ENCODE measurements around the gene ARHGAP24.

ARHGAP24 gene

DNA sequence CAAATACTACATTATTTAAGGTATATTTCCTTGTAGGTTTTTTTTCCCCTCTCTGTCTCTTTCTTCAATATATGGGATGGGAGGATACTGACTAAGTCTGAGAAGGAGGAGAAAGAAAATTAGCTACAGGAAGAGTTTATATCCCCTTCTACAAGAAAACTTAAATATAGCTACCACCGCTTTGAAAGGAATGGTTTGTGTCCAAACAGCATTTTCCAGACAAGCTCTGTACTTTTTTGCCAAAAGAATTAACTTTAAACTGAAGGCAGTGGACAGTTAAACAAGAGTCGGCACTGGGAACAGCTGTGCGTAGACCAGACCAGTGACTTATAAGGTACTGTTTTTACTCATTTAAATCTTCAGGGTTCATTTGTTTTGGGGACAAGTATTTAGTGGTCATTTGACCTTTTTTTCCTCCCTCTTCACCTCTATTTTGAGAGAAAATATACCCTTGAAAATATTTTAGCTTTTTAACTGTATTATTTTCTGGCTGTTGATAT, 303.7 kb downstream of the ARHGAP24 start:
- no peak for DNase-seq (ENCODE audit: low read depth)

DNA sequence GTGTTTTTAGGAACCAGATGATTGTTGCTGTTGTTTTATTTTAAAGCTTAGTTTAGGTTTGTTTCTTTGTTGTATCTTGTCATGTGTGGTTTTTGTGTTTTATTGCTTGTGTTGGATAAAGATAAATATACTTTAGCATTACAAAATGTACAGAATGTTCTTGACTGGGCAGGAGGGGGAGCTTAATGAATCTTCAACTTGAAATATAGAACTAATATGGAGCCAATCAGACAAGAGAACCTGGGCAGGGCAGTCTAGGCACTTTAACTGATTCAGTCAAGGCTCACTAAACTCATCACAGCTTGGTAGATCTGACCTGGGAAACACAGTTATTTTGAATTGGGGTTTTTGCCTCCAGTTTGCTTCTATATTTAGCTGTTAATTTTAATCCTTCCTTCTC, 304.2 kb downstream of the ARHGAP24 start:
- DNase-seq (ENCODE audit: low read depth) = peak; percentile 63

DNA sequence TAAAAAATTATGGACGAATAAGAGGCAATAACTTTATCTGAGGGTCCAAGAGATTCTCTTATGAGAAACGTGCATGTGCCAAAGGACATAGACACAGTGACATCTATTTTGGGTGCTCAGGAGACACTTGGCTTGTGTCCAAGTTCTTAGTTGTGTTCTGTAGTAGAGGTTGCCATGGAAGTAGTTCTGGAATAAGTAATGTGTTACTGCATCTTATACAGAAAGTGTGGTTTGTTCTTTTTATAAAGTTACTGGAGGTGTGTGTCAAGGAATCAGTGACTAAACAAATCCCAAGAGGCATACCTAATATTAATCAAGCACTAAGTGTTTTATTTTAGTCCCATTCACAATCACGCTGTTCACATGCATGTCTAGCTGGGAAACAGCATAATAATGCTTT, 305.7 kb downstream of the ARHGAP24 start:
- DNase-seq (ENCODE audit: low read depth) = no peak

DNA sequence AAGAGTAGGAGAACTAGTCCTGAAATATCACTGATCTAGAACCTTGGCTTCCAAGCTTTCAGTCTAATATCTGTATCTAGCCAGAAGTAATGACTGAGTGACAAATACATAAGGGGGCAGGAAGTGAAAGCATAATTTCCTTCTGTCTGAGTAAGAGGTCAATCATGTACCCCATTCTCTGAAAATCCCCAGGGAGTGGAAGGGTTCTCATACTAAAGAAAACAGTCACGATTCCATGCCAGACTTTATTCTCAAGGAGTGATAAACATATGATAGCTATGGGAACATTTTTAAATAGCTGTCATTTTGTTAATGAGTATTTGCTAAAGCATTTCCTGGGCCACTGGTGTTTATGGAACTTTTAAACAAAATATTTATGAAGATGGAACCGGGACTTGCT, 308.5 kb downstream of the ARHGAP24 start:
- peak; percentile 70 for DNase-seq (ENCODE audit: low read depth)

DNA sequence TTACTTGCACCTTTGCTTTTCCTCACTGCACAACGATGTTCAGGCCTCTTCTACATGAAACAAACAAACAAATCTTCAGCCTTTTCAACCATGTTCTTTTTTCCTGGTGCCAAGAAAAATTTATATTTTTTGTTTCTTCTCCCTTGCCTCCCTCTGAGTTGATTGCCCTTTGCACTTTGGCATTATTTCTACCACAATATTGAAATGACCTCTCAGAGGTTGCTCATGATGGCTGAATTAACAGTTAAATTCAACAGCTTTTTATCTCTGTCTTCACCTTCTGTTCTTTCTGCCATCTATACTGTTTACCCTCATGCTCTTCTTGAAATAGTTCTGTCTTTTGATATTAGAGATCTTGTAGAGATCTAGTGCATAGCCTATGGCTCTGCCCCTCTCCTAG, 308.9 kb downstream of the ARHGAP24 start:
- DNase-seq (ENCODE audit: low read depth) = no peak

DNA sequence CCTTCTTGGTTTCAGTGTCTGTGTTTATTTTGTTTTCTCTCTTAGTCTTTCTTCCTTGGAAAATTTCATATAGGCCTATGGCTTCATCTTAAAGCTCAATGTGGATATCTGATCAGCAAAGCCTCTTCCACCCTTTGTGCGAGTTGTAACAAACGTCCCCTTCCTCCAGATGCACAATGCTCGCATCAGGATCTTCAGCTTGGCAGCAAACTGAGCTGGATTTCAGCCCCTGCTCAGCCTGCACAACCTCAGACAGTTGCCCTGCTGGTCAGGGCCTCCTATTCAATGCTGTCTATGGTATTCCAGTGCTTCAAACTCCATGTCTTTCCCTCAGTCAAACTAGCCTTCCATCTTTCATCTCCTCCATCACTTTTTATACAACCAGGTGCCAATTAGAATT, 309.4 kb downstream of the ARHGAP24 start:
- DNase-seq (ENCODE audit: low read depth) = no peak

DNA sequence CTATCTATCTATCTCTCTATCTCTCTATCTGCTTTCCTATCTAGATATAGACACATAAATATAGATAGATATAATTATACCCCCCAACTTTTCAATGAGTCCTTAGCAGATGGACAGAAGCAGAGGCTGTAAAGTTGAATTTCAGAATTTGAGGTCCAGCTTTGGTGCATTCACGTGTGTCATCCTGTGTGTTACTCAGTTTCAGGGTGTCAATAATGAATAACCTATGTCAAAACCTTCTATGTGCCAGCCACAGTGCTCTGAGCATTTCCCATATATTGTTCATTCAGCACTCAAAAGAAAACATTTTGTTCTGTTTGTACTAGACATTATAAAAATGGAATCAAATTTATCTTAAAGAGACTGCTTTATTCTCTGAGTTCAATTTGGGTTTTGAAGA, 310.0 kb downstream of the ARHGAP24 start:
- DNase-seq (ENCODE audit: low read depth) = no peak

DNA sequence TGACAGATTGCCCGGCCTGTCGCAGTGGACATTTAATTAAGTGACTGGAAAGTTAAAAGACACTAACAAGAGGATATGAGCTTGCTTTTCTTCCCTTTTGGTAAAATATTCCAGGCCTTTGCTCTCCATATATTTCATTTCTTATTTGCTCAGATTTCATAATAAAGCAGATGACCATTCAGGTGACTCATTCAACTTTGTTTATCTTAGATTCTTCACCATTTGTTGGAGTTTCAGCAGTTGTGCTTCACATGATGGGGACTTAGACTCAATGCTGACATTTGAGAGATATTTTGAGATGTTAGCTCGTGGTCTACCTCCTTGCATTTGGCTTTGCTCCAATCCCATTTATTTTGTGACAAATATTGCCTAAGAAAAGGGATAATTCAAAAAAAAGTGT, 312.2 kb downstream of the ARHGAP24 start:
- peak; percentile 62 for DNase-seq (ENCODE audit: low read depth)

DNA sequence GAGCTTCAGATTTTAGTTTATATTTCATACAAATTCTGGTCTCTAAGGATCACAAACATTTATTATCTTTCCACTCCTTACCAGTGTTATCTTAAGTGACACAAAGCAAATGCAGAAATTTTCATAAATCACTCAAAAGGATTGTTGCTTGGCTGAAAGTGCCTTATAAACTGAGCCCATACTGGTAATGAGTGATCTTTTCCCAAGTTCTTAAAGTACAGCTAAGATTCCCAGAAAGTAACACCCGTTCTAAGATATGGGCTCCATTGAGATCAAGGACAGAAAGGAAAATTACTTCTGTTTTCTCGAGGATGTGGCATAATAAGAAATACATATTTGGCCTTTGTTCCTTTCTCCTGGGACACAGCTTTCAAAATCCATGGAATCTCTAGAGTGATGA, 313.7 kb downstream of the ARHGAP24 start:
- no peak for DNase-seq (ENCODE audit: low read depth)

DNA sequence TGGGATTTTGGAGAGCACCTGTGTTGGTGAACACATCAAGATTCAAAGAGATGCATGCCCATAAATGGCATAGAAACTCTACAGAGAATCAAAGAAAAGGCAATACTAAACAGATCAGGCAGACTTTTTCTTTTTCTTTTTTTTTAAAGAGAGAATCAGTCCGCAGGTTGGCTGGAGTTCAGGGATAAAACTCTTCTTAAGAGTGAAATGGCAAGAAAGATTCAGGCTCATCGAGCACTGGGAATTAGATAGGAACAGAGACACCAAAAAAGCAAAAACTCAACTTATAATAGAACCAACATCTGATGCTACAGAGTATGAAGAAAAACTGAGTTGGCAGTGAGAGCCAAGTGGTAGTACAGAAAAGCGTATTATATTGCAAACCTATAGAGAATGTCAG, 314.3 kb downstream of the ARHGAP24 start:
- no peak for DNase-seq (ENCODE audit: low read depth)

DNA sequence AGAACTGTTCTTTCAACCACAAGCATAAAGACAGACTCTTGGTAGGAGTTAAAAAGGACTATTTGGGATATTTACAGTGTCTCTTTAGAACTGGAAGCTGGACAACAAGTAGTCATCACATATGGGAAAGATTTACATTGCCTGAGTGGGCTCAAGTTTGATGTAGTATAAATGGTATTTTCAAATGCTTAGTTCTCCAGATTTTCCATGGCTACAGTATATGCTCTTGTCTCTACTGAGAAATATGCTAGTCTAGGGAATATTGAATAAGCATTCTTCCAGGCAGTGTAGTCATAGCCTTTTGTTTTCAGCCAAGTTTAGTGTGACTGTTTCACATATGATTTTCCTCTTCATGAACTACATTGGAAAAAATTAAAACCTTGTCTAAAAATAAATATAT, 315.6 kb downstream of the ARHGAP24 start:
- DNase-seq (ENCODE audit: low read depth) = peak; percentile 76

DNA sequence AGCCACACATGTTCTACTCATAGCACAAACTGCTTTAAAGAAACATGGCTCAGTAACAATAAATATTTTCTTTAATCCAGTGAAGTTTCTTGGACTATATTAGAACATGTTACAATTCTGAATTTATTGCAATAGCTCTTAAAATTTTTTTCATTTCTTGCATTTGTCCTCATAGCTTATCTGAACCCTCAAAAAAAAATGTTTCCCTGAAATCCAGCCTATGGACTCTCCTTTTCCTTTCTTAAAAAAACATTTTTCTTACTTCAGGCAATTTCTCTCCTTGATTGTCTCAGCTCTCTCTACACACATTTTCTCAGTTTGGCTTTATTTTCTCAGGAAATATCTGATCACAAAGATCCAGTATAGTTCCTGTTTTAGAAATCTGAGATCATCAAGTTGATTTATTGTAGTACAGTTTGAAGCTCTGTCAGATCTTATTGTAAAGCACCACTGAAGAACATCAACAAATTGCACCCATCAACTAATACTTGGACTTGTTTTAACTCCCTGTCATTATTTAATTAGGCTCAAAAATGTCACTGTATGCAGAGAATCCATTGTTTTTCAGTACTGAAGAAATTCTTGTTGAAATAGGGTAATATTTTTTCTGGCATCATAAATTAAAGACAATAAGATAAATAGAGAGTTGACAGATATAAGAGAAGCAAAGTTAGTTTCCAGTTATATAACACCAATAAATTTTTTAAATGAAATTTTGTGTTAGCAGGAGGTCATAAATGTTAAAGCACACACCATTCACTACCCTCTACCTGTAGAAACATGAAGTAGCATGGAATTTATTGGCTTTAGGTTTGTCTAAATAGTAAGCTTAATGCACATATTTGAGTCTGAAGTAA, 317.7 kb downstream of the ARHGAP24 start:
- DNase-seq (ENCODE audit: low read depth) = no peak

DNA sequence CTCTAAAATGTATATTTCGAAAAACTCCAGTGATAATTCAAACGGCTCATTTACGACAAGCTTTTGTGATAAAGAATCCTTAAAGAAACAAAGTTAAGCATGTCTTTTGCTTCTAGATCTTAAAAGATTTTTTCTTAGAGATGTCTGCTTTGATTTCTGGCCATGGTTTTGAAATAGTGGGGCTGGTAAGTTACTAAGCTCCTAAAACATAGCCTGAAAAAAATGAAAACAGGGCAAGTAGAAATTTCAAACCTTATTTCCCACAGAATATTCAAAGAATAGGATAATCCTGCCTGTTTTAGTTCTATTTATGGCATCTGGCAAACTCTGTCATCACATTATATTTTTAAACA, 318.3 kb downstream of the ARHGAP24 start:
- DNase-seq (ENCODE audit: low read depth) = no peak

DNA sequence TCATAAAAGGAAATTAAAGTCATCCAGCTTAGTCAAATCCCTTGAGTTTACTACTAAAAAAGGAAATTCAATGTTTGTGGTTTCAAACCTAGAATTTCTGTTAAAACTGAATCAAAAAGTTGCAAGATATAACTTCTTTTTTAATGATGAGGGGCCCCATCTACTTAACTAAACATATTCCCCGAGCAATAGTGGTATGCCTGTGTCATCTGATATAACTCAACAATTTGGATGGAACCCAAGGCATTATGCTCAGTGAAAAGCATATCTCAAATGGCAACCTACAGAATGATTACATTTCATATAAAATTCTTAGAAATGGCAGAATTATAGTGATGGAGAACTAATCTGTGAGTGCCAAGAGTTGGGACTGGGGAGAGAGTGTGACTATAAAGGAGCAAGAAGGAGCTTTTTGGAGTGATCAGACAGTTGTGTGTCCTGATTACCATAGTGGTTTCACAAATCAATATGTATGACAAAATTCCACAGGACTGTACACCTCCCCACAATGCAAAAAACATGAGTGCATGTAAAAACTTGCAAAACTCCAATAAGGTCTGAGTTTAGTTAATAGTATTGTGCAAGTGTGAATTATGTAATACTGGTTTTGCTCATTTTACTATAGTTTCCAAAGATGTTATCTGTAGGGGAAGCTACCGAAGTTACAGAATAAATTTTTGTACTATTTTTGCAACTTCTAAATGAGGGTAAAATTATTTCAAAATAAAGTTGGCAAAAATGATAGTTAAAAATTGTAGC, 323.2 kb downstream of the ARHGAP24 start:
- no peak for DNase-seq (ENCODE audit: low read depth)

DNA sequence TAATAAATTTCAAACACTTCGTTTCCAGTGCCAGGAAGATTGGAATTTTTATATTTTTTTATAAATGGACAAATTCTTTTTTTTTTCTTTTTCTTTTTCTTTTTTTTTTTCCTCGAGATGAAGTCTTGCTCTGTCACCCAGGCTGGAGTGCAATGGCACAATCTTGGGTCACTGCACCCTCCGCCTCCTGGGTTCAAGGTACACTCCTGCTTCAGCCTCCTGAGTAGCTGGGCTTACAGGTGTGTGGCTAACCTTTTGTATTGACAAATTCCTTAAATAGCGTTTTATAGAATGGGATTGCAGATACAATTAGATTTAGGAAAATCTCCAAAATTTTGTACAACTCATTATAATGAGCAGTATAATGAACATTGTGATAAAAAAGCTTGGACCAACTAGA, 328.9 kb downstream of the ARHGAP24 start:
- no peak for DNase-seq (ENCODE audit: low read depth)

DNA sequence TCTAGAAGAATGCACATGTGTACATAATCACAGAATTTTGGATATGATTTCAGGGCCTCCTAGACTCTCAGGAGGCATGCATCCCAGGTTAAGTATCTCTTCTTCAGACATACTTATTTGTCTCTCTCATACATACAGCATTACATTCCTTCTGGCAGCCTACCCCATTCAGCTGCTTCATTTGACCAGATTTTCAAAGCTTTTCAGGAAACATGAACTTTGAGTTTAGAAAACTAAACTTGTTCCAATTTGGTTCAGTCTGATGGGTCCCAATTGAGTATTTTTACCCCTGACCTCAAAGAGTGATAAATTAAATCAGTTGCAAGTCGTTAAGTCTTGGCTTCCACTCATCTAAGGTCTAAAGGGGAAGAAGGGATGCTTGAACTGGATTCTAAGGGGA, 330.9 kb downstream of the ARHGAP24 start:
- DNase-seq (ENCODE audit: low read depth) = no peak

DNA sequence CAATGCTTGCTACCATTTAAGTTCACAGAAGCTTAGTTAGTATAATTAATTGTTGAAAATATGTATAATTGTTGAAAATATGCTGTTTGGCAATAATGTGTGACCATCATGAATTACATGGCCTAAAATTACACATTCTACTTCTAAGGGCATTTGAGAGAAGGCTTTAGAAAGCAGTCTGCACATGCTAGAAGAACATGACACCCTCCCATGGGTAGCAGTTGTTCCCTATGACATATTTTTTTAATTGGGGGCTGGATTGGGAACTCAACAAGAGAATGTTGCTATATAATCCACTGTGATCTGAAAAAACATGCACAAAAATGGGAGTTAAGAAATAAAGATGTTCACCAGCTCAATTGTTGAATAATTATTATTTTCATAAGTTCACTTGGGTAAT, 331.4 kb downstream of the ARHGAP24 start:
- DNase-seq (ENCODE audit: low read depth) = no peak

DNA sequence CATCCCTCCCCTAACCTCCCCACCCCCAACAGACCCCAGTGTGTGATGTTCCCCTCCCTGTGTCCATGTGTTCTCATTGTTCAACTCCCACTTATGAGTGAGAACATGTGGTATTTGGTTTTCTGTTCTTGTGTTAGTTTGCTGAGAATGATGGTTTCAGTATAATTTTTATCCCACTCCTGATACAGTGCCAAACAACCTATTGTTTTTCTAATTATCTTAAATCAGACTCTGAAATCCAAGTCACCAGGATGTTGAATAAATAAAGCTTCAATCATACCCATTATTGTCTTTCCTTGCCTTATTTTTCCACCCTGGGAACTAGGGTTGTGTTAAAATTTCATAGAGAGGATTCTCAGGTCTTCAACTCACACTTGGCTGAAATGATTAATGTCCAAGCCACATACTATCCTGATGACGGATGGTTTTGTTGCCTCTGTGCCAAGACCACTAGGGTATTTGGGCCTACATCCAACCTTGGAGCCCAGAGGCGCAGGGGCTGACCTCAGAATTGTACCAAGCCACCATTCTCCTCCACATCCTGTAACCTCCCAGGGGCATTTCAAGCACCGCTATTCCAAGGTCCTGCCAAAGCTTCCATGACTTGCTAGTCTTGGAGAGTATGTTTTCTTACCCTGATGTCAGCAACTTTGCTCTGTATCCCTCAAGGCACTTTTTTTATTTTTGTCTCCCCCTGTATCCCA, 332.4 kb downstream of the ARHGAP24 start:
- peak; percentile 84 for DNase-seq (ENCODE audit: low read depth)

DNA sequence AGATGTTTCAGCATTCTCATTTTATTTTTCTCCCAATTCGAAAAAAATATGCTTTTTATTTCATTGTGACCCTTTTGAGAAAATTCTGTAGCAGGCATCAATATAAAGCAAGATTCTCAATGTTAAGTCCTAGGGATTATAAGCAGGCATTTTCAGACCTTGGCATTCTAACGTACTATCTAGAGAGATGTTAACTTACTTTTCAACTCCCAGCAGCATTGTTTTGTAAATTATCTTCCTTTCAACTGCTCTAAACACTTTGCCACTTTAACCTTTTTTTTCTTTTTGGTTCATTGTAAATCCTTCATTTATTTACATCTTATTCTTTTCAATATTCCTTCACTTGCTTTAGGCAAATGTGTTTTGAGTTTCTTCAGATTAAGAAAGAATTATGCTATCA, 333.2 kb downstream of the ARHGAP24 start:
- no peak for DNase-seq (ENCODE audit: low read depth)

DNA sequence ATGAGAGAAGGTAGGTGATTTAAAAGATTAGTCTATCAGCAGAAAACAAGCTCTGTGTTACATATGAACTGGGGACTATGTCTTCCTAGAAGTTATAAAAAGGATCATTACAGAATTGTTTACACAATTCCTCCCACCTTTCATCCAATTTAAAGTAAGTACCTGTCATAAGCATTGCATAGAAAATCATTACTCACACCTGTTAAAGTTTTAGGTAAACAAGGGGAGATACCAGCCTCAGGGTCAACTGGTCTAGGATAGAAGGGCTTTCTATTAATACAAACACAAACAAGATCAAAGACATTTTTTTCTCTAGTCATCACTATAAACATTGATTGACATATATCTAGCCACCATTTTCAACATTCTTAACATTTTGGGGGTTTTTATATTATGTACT, 333.9 kb downstream of the ARHGAP24 start:
- DNase-seq (ENCODE audit: low read depth) = no peak

DNA sequence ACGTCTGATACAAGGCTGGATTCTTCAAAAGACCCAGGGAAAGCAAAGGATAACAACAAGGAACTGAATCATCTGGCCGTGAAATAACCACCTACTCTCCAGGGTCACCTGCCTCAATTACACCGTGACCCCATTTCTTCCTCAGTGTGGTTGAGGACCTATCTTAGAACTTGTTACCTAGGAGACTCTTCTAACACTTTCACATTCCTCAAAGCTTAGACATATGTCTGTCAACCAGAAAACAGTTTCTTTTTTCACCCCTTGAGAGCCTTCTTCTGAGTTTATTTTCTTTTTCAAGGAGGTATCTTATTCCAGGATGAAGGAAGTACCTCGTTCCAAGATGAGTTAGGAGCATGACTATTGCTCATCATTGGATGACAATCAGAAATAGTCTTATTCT, 337.8 kb downstream of the ARHGAP24 start:
- no peak for DNase-seq (ENCODE audit: low read depth)

DNA sequence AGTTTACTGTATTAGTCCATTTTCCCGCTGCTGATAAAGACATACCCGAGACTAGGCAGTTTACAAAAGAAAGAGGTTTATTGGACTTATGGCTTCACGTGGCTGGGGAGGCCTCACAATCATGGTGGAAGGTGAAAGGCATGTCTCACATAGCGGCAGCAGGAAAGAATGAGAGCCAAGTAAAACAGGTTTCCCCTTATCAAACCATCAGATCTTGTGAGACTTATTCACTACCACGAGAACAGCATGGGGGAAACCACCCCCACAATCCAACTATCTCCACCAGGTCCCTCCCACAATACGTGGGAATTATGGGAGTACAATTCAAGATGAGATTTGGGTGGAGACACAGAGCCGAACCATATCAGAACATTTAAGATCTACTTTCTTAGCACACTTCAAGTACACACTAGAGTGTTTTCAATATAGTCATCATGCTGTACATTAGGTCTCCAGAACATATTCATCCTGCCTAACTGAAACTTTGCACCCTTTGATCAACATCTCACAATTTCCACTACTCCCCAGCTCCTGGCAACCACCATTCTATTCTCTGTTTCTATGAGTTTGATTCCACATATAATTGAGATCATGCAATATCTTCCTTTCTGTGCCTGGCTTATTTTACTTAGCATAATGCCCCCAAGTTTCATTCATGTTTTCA, 341.0 kb downstream of the ARHGAP24 start:
- no peak for DNase-seq (ENCODE audit: low read depth)

Data from fibroblast of the conjunctiva (primary cell).